Measurements from ENCODE around the gene DBX1.

DBX1 gene, protein sequence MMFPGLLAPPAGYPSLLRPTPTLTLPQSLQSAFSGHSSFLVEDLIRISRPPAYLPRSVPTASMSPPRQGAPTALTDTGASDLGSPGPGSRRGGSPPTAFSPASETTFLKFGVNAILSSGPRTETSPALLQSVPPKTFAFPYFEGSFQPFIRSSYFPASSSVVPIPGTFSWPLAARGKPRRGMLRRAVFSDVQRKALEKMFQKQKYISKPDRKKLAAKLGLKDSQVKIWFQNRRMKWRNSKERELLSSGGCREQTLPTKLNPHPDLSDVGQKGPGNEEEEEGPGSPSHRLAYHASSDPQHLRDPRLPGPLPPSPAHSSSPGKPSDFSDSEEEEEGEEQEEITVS

DNA sequence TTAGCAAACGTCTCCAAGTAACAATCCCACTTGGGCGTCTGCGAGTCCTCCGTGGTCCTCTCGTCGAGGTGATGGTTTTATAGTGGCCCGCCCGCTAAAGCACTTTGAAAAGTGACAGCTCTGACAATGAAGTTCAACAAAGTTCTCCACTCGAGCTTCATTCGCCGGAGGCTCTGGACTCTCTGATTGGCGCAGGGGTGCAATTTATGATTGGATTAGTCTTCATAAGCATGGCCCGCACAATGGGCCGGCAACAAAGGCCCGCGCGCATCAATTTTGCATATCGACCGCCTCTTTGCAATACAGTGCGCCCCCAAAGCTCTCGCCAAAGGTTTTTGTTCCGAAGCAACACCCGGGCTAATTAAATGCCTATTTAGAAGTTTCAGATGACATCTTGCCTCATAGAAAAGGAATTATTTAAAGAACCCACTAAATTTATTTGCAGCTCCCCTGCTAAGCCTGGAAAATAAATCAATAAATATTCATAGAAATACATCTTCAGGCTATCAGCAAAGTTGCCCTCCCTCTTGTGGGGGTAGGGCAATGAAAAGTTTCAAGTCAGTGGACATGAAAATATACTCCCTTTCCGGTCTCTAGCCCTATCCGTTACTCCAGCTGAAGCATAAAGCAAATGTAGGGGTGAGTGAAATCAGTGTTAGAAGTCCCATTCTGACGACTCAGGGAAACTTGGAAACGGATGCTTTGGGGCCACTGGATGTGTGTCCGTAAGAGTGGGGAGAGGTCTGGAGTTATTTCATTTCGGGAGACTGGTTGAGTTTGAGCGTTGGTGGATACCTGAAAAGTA lies at the start of gene DBX1:
Gene DBX1, minus strand, starts transcription at position 51 of the 805 bp plus-strand sequence. CDS start 151 bp downstream, outside the sequence.
- Histone ChIP-seq H3K36me3 (replicated peaks; ENCODE audit: insufficient read depth, low read length) (no peaks in the 10 kb centered on the region), H3K9me3 (replicated peaks; ENCODE audit: insufficient read depth, low read length) (no peaks in the 10 kb centered on the region), H3K4me1 (ENCODE audit: low read length) (no peaks in the 10 kb centered on the region), H3K27me3 (replicated peaks; ENCODE audit: insufficient read depth, low read length) (peaks cover 82% of the 10 kb centered on the region), H3K4me2 (ENCODE audit: low read depth, low read length) (no peak within 1 kb of the TSS), H3K79me2 (ENCODE audit: low read length) (no peaks in the 10 kb centered on the region), H2AFZ (ENCODE audit: low read length) (no peak within 1 kb of the TSS), H3F3A (ENCODE audit: insufficient read depth, low read length) (0 out of 2 replicates have a peak, but pooled peaks cover 3% of the 10 kb centered on the region), H3K9me2 (replicated peaks; ENCODE audit: insufficient read depth, low read length) (no peaks in the 10 kb centered on the region), H4K20me1 (ENCODE audit: insufficient read depth, low read length) (no peaks in the 10 kb centered on the region), H3K9ac (ENCODE audit: low read length) (no peak within 1 kb of the TSS), H3K27ac (ENCODE audit: low read length) (no peak within 1 kb of the TSS), H3K4me3 (ENCODE audit: low read length) (no peak within 1 kb of the TSS)
- no peak for TF ChIP-seq EZH2 (optimal IDR thresholded peaks at IDR 0.05; ENCODE audit: low read depth, low read length)
- no peak for TF ChIP-seq EZH2phosphoT487 (IDR thresholded peaks at IDR 0.05; ENCODE audit: low read length)
- TF ChIP-seq CTCF (IDR thresholded peaks at IDR 0.05; ENCODE audit: low read length) = no peak
- DNase-seq = no peak

DNA sequence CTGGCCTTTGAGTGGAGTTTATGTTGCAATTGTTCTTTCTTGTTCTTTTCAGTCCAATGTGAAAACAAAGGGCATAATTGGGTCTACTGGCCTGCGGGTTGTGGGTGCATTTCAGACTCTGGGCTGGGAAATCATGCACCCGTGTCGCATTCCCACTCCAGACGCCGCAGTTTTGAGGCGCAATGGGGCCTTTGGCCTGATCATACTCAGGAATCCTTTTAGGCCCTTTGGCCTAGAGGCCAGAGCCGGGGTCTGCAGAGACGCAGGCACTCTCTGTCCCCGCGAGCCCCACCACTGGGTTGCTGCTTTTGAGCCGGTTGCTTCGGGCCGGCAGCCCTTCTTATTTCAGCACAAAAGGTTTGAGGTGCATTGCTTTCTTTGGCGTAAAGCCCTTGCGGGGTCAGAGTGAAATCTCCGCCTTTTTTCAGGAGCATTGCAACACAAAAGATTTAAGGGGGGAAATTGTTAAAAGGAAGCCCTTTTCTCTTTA lies 48.4 kb upstream of the DBX1 start:
- H3K27ac ChIP-seq (ENCODE audit: low read length) = no peak overlapping the region
- H3K4me1 ChIP-seq (ENCODE audit: low read length) = peaks cover 34% of the 10 kb centered on the region
- TF ChIP-seq EZH2 (optimal IDR thresholded peaks at IDR 0.05; ENCODE audit: low read depth, low read length) = no peak
- no peak for TF ChIP-seq CTCF (IDR thresholded peaks at IDR 0.05; ENCODE audit: low read length)
- TF ChIP-seq EZH2phosphoT487 (IDR thresholded peaks at IDR 0.05; ENCODE audit: low read length) = no peak
- no peaks in the 10 kb centered on the region for H3K9me2 ChIP-seq (replicated peaks; ENCODE audit: insufficient read depth, low read length)
- no peaks in the 10 kb centered on the region for H4K20me1 ChIP-seq (ENCODE audit: insufficient read depth, low read length)
- no peak overlapping the region for H2AFZ ChIP-seq (ENCODE audit: low read length)
- peaks cover 27% of the 10 kb centered on the region for H3F3A ChIP-seq (ENCODE audit: insufficient read depth, low read length)
- H3K27me3 ChIP-seq (replicated peaks; ENCODE audit: insufficient read depth, low read length) = no peaks in the 10 kb centered on the region
- H3K36me3 ChIP-seq (replicated peaks; ENCODE audit: insufficient read depth, low read length) = no peaks in the 10 kb centered on the region
- H3K4me2 ChIP-seq (ENCODE audit: low read depth, low read length) = no peak overlapping the region
- no peak overlapping the region for H3K4me3 ChIP-seq (ENCODE audit: low read length)
- DNase-seq = no peak
- no peak overlapping the region for H3K9ac ChIP-seq (ENCODE audit: low read length)
- no peaks in the 10 kb centered on the region for H3K9me3 ChIP-seq (replicated peaks; ENCODE audit: insufficient read depth, low read length)
- H3K79me2 ChIP-seq (ENCODE audit: low read length) = no peaks in the 10 kb centered on the region

DNA sequence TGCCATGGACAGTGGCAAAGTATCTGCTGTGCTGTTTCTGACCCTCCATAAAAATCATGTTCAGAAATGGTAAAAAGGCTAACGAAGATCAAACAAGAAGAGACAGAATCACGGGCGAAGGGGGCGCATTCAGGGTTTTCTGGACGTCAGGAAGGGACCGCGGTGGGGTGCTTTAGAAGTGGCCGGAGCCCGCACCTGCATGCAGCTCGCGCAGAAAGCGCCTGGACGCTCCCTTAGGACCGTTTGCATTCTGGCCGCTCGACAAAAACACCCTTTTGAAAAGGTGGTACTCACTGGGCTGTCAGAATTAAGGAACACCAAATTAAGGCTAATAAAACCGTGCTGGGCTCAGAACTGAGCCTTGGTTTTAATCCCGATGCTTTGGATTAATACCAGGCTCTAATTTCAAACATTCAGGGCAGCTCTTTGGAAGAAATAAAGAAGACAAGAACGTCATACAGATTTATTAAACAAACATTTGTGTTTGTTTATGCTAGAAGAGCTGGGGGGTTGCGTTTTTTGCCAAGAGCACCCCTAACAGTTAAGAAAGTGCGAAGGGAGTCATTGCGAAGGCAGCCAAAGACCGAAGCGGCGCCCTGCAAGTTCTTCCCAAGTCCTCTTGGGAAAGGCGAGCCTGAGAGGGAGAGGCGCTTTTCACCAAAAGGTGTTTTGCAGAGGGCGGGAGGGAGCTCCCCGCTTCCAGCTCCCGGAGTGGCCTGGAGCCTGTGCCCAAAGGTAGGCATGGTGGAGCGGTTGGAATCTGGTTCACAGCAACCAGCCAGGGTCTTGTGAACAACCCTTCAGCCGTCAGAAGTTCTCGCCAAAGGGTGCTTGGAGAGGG lies 47.7 kb upstream of the DBX1 start:
- TF ChIP-seq EZH2 (optimal IDR thresholded peaks at IDR 0.05; ENCODE audit: low read depth, low read length) = no peak
- TF ChIP-seq EZH2phosphoT487 (IDR thresholded peaks at IDR 0.05; ENCODE audit: low read length) = no peak
- TF ChIP-seq CTCF (IDR thresholded peaks at IDR 0.05; ENCODE audit: low read length) = no peak
- no peak overlapping the region for H2AFZ ChIP-seq (ENCODE audit: low read length)
- no peak for DNase-seq
- no peaks in the 10 kb centered on the region for H3K9me3 ChIP-seq (replicated peaks; ENCODE audit: insufficient read depth, low read length)
- H3K27ac ChIP-seq (ENCODE audit: low read length) = no peak overlapping the region
- H3K79me2 ChIP-seq (ENCODE audit: low read length) = no peaks in the 10 kb centered on the region
- H3F3A ChIP-seq (ENCODE audit: insufficient read depth, low read length) = peaks cover 21% of the 10 kb centered on the region
- H3K9me2 ChIP-seq (replicated peaks; ENCODE audit: insufficient read depth, low read length) = no peaks in the 10 kb centered on the region
- no peaks in the 10 kb centered on the region for H3K36me3 ChIP-seq (replicated peaks; ENCODE audit: insufficient read depth, low read length)
- no peaks in the 10 kb centered on the region for H3K27me3 ChIP-seq (replicated peaks; ENCODE audit: insufficient read depth, low read length)
- H3K4me1 ChIP-seq (ENCODE audit: low read length) = peaks cover 28% of the 10 kb centered on the region
- no peak overlapping the region for H3K4me2 ChIP-seq (ENCODE audit: low read depth, low read length)
- H3K9ac ChIP-seq (ENCODE audit: low read length) = no peak overlapping the region
- H4K20me1 ChIP-seq (ENCODE audit: insufficient read depth, low read length) = no peaks in the 10 kb centered on the region
- no peak overlapping the region for H3K4me3 ChIP-seq (ENCODE audit: low read length)
